HuH-7 (cell line): ENCODE results near the gene INCENP.
A peak's percentile ranks its signal among the peaks of the same experiment; 100 is the strongest.
"Not testable (repeated sequence)": the region's sequence is repeated elsewhere in the genome, so short reads cannot be mapped to it uniquely, and the experiment has no call there.

Source experiments
- DNase-seq: peaks from one replicate; pipeline ENCODE4 v3.0.0; 2011; ENCODE audit warnings: low spot score

Gene INCENP

DNA sequence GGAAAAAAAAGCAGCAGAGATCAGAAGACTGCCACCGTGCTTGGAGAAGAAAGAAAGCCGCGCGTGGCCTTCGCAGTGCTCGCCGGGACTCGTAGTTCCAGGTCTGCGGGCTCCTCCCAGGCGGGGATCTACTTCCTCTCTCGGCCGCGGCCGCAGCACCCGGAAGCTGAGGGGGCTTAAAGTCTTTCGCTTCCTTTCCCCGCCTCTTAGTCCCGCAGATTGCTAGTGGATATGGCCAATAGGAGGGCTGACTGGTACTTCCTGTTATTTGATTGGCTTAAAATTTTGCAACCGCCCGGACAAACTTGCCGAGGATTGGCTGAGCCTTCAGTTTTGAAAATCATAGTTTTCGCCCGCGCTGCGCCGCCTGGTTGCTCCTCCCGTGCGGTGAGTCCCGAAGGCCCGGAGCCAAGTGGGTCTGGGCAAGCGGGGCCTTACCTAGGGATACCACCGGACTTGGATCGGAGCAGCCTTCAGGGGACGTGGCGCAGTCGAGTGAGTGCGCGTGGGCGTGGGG is at the start of gene INCENP:
Gene INCENP, plus strand, starts transcription at position 343 of the 517 bp plus-strand sequence. CDS start 4,151 bp downstream, outside the sequence.
- peak; percentile 98 for DNase-seq

DNA sequence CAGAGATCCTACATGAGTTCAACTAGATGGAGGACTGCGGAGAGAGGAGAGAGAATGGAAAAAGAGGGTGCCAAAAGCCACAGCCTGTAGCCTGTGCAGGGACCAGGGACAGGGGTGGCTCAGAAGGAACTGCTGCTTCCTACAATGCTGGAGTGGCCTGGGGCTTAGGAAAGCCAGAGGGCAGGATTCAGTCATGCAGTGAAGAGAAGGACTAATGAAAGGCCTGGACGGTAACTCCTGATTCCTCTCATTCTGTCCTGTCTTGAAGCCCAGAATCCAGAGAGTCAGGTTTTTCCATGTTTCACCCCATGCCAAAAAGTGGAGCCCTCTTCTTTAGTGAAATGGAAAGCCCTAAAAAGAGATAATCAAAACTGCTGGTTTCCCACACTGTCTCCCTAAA is 48.4 kb upstream of the INCENP start:
- no peak for DNase-seq

DNA sequence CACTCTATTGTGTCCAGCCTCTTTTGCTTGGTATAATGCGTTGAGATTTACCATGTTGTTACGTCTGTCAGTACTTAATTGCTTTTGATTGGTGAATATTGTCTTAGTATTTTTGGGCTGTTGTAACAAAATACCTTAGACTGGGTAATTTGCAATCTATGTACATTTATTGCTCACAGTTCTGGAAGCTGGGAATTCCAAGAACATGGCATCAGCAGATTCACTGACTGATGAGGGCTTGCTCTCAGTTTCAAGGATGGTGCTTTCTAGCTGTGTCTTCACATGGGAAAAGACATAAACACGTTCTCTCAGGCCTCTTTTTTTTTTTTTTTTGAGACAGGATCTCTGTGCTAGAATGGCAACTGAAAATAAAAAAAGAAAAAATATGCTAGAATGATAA is 46.7 kb upstream of the INCENP start:
- no peak for DNase-seq

DNA sequence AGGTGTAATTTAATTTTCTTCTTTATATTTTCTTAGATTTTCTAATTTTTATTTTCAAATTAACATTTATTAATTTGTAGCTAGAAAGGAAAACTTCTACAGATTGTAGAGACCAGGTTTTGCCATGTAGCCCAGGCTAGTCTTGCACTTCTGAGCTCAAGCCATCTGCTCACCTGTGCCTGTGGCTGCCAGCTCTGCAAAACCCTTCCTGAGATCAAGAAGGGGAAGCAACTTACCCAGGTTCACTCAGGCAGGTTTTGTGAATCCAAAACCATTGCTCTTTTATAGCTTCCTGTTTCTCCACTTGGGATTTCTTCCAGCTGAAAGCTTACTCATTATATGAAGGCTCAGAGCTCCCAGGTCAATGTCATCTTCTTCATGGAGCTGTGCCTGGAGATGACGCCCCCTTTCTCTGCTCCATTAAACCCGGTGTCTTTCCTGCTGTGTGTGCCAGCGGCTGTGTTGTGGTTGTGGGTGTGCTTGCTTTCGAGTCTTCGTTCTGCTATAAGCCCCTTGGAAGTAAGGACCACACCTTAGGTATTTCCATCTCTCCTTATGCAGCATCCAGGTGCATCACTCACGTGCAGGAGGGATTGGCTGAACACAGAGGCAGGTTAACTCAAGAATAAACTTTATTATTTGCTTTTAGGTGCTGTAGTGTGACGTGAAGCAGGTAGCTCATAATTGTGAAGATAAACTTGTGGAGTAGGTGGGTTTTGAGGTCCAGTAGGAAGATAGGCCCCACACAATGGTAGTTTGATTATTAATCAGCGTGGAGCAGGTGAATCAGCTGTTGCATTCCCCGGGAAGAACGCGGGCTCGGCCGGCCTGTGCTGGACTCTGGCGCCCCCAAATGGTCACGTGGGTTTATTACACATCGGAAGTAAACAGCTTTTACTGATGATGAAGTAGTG is 42.2 kb upstream of the INCENP start:
- peak; percentile 80 for DNase-seq

DNA sequence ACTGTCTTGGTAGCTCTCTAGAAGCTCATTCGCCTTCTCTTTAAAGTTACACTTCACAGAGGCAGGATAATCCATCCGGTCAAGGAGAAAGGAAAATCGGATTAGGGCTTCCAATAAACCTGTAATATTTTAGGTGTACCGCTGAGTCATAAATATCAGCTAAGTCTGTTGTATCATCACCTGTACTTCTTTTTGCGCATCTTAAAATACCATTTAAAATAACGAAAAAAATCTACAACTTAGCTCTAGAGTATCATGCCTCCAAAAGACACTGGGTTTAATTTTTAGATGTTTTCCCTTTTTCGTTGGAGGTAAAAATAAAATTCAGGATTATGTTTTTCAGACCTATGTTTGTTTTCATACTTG is 41.5 kb upstream of the INCENP start:
- no peak for DNase-seq

DNA sequence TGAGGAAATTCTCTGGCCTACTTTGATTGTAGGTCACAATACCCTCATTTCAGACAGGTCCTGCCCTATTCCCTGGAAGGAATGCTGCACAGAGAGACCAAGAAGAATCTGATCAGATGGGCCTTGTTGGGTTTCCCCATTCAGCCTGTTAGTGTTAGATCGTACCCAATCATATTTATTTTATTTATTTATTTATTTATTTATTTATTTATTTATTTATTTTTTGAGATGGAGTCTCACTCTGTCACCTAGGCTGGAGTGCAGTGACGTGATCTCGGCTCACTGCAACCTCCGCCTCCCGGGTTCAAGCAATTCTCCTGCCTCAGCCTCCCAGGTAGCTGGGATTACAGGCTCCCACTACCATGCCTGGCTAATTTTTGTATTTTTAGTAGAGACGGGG is 39.0 kb upstream of the INCENP start:
- DNase-seq = not testable (repeated sequence)

DNA sequence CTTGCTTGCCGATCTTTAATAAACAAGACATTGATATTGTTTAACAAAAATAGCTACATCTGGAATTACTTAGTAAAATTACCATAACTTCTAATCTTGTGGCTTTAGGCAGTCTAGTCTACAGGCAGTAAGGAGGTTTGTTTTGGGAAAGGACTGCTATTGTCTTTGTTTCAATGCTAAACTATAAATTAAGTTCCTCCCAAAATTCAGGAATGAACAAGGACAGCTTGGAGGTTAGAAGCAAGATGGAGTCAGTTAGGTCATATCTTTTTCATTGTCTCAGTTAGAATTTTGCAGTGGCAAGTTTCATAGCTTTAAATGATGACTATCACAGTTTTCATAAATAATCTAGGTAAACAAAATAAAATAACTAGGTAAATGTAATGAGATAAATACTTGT is 36.1 kb upstream of the INCENP start:
- DNase-seq = no peak

DNA sequence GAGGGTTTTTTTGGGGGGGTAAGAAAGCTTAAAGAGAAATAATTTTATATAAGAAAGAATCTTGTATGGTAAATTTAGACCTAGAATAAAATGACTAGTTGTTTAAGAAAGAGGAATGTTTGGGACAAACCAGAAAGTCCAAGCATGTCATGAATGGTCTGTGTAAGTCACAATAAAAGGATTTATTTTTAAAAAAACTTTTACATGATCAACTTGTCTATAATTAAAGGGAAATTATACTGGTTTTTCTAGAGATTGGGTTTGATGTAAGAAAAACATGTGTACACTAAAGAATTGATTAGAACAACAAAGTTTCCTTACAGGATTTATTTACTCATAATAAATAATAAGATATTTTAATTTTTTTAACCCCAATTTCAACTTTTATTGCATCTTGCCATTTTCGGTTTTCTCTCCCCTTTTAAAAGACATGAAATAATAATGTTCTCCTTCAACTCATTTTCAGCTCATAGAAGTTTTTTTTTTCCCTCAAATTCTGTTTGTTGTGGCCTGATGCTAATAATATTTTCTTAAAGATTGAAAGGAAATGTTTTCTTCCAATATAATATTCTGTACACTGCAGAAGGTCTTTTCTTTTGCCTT is 35.4 kb upstream of the INCENP start:
- no peak for DNase-seq

DNA sequence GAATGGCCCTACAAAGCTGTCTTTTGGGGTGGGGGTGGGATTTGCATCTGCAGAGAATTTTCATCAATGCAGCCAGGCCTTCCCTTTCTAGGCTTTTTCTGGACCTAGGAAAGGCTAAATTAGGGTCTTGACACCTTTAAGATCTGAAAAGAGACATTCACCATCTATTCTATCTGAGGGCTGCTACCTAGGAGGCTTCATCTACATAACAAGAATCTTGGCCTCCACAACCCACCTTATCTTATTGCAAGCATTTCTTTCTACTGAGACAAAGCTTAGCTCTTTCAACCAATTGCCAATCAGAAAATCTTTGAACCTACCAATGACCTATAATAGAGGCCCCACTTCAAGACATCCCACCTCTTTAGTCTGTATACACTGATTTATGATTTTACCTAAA is 20.7 kb upstream of the INCENP start:
- DNase-seq = no peak

DNA sequence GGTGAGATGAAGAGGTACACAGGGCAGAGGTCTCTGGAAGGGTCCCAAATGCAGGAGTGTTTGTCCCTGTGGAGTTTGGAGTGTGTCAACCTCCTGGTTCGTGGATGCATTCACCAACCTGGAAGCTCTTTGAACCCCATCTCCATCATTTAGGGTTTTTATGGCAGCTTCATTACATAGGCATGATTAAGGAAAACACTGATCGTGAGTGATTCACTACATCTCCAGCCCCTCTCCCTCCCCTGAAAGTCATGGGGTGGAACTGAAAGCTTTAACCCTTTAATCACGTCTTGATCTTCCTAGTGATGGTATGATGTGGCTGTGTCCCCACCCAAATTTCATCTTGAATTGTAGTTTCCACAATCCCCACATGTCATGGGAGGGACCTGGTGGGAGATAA is 19.8 kb upstream of the INCENP start:
- DNase-seq = no peak

DNA sequence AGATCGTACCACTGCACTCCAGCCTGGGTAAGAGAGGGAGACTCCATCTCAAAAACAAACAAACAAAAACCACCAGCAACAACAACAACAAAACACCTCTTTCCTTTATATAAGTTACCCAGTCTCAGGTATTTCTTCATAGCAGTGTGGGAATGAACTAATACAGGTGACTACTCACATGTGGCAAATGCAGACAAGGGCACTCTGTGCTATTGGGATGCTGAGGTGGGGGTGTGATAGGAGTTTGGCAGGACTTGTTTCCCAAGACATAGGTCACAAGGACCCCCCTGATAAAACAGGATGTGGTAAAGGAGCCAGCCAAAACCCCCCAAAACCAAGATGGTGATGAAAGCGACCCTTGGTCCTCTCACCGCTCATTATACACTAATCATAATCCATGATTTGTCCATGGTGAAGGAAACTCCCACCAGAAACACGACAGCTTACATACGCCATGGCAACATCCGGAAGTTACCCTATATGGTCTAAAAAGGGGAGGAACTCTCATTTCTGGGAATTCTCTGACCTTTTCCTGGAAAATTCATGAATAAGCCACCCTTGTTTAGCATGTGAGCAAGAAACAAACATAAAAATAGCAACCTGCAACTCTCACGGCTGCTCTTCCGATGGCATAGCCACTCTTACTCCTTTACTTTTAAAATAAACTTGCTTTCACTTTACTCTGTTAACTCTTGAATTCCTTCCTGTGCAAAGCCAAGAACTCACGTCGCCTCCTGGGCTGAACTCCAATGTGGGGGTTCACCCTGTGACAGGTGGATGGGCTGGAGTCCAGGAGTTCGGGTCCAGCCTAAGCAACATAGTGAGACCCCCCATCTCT is 18.8 kb upstream of the INCENP start:
- no peak for DNase-seq

DNA sequence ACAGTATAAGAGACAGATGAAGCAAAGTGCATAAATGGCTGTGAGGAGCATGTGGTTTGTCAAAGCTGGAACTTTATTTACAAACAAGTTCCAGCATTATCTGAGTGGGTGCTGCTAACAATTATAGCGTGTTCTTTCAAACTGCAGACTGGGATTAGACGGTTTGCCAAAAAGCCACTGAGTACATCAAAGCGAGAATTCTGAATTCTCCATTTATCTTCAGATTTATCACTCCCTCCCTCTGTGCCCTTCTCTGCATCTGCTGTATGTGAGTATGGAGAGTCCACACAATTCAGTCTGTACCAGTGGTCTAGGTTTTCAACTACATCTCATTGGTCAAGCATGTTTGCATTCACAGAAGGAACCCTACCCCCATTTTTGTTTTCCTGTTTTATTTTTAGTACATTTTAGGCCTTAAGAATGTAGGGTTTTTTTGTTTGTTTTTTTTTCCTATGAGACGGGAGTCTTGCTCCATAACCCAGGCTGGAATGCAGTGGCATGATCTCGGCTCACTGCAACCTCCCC is 18.1 kb upstream of the INCENP start:
- DNase-seq = no peak

DNA sequence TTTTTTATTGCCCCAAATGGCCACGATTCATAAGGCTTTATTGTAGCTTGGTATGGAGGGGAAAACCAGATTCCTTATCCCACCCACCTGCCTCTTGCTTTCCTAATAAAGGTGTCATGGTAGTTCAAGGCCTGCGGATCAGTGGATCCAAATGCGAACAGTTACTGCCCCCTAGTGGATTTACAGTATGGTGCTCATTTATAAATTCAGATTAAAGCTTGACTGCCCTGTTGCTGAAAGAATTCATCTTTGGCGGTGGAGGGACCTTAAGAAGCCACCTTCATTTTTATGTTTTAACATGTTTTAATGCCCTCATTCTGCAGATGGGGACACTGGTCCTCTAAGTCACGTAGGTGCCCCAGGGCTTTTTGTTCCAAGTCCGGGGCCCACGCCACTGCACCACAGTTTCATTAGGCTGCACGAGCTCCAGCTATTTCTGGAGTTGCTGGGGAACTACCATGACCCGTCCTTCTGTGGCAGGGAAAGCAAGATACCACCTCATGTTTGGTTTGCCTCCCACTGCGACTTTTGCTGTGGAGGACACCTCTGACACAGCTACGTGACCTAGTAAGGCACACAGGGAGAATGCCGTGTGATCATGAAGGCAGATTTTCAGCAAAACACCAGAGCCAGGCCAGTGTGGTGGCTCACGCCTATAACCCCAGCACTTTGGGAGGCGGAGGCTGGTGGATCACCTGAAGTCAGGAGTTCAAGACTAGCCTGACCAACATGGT is 15.6 kb upstream of the INCENP start:
- DNase-seq = peak; percentile 86

DNA sequence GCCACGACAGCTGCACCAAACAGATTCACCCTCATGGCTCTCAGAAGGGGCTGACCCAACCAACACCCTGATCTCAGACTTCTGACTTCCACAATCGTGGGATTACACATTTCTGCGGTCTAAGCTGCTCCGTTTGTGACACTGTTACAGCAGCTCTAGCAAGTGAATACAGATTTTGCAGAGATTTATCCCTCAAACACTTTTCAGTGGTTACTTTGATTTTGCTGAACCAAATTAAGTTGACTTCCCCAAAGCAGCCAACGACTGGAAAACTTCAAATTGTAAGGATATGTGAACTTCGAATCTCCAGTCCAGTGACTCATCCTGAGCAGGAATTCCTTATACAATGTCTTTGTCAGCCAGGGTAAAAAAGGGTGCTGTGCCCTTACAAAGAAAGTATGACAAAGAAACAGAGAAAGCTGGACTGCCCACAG is 14.8 kb upstream of the INCENP start:
- DNase-seq = no peak

DNA sequence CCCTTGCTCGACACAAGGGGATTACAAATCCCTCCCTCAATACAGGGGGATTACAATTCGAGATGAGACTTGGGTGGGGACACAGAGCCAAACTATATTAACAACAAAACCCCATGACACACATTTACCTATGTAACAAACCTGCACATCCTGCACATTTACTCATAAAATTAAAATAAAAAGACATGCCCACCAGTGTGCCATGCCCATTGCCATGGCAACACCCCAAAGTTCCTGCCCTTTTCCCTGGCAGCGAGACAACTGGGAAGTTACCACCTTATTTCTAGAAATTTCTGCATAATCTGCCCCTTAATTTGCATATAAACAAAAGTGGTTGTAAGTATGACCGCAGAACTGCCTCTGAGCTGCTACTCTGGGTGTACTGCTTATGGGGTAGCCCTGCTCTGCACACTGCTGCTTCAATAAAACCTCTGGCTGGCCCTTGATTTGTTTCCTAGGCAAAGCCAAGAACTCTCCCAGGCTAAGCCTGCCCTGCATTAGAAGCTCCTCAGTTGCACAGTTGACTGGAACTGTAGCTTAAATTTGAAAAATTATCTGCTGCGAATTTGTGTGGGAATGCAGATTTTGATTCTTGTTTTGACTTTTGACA is 8.6 kb upstream of the INCENP start:
- no peak for DNase-seq

DNA sequence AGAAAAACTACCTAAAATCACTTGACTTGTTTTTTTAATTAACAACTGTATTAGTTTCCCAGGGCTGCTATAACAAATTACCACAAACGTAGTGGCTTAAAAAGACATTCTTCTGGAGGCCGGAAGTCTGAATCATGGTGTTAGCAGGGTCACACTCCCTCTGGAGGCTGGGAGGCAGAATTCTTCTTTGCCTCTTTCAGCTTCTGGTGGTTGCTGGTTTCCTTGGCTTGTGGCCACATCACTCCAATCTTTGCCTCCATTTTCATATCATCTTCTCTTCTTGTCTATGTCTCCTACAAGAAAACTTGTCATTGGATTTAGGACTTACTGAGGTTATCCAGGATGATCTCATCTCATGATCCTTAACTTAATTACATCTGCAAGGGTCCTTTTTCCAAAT is 7.4 kb upstream of the INCENP start:
- no peak for DNase-seq

DNA sequence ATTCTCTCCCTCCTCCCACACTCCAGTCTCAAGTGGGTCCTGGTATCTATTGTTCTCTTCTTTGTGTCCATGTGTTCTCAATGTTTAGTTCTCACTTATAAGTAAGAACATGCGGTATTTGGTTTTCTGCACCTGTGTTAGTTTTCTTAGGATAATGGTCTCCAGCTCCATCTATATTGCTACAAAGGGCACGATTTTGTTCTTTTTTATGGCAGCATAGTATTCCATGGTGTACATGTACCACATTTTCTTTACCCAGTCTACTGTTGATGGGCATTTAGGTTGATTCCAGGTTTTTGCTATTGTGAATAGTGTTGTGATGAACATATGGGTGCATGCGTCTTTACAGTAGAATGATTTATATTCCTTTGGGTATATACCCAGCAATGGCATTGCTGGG is 4.2 kb upstream of the INCENP start:
- no peak for DNase-seq

DNA sequence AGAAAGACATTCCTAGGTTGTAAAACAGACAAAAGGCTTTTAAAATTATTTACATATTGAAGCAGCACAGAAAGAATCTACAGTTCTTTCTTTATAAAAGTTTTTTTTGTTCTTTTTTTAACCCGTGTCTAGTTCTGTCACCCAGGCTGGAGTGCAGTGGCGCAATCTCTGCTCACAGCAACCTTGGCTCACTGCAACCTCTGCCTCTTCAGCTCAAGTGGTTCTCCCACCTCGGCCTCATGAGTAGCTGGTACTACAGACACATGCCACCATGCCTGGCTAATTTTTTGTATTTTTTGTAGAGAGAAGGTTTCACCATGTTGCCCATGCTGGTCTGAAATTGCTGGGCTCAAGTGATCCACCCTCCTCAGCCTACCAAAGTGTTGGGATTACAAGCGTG is 3.8 kb upstream of the INCENP start:
- DNase-seq = no peak

DNA sequence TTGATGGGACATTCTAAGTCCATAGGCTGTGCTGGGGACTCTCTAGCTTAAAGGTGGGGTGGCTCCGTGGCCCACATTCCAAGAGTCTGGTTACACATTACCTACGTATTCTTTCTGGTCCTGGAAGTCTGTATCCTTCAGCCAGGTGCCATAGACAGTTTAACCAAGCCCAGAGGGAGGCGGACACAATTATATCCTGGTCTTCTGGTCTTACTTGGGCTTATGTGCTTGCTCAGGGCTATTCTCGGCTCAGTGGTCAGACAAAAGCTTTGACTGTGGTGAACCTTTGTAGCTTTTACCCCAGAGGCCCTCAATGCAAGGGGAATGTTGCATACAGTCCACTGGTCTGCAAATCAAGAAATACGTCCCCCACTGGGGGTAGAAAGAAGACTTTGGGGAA is 3.4 kb upstream of the INCENP start:
- DNase-seq = no peak

DNA sequence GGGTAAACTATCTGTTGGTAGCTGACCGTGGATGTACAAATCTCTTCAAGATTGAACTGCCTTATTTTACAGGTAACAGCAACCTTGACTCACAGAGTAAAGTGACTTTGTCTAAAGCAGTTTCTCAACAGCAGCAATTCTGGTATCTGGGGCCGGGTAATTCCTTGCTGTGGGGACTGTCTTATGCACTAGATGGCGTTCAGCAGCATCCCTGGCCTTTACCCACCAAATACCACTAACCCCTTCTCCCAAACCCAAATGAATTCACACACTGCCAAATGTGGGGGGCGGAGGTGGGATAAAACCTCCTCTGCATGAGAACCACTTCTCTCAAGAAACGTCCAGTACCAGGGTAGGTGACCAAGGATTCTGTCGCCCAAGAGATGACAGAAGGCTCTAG is 1.7 kb upstream of the INCENP start:
- peak; percentile 47 for DNase-seq
